ENCODE data around the gene ATP6V0B. TPM values are rescaled to one million over a fixed set of nuclear protein-coding genes. Genes with fewer than 3 reads are reported as not detected.

Gene ATP6V0B
- total and polyA plus RNA-seq, 9 of the 15 experiments (the other 6 are each of a cell fraction or from before 2014, with no cell fraction given): 137 to 328 (median 220) TPM

GRCh38 chr1:43990271-43991199, 15.8 kb downstream of the ATP6V0B start:
- no peaks in the 10 kb centered on the region for H4K20me1 ChIP-seq (replicated peaks; ENCODE audit: control insufficient read depth, insufficient read depth, low read length)
- H3K4me3 ChIP-seq: peak overlapping the region; percentile 74
- FAIRE-seq (no peak), ATAC-seq (no peak), DNase-seq (ENCODE audit: extremely low read depth in 1 of 4, low spot score in 3 of 4) (peak; percentile 42 to 53 (median 50))
- H3K36me3 ChIP-seq (ENCODE audit: control insufficient read depth, insufficient read depth, low read length): peaks cover 20% of the 10 kb centered on the region; the same call in 2 of the 3 replicates
- H3K4me2 ChIP-seq (ENCODE audit: insufficient read depth, low read length): peak overlapping the region; percentile 81
- intact Hi-C loops (cut with micrococcal nuclease) (loop anchor here (2.0 to 10.0 kb wide), 3 partner anchors 16 to 304 kb away; partner anchors contain the start of gene ATP6V0B), in situ Hi-C loops (cut with MboI) (no loop called here)
- H3K9me1 ChIP-seq (ENCODE audit: control insufficient read depth, insufficient read depth, low read length): no peaks in the 10 kb centered on the region
- H3K9ac ChIP-seq (ENCODE audit: insufficient read depth in 1 of 2, low read depth in 2 of 2, low read length in 2 of 2): peak overlapping the region; percentile 65 to 95
- H3K79me2 ChIP-seq (ENCODE audit: control insufficient read depth, insufficient read depth, low read length): no peaks in the 10 kb centered on the region
- H3K27me3 ChIP-seq (ENCODE audit: control insufficient read depth in 2 of 2, insufficient read depth in 2 of 2, low read length in 2 of 2): no peaks in the 10 kb centered on the region
- peak overlapping the region; percentile 96 for H2AFZ ChIP-seq (ENCODE audit: low read depth, low read length)
- H3K27ac ChIP-seq (ENCODE audit: extremely low read depth, low read depth, low read length): peak overlapping the region; percentile 51
- whole genome bisulfite sequencing (ENCODE audit: insufficient coverage, low coverage, missing lambda C conversion rate): 67% methylated on average over 18 of the region's 19 CpGs
- no peaks in the 10 kb centered on the region for H3K9me3 ChIP-seq (replicated peaks; ENCODE audit: control insufficient read depth, insufficient read depth, low read depth, low read length)
- ChIA-PET CTCF (ENCODE audit: low intra/inter-chr PET ratio) (interaction anchor here (0.7 kb wide), 1 partner anchor 202 kb away, joined by 5 read pairs; no protein-coding TSS in a partner anchor), POLR2A (interaction anchor here (0.8 to 3.8 kb wide), 9 partner anchors 9 to 58 kb away, joined by 3 to 16 read pairs (median 4); partner anchors contain the start of gene IPO13)
- peaks cover 15 to 35% of the 10 kb centered on the region in 2 experiments; a peak in 4 of 5 replicates for H3K4me1 ChIP-seq (replicated peaks in 1 of 2; ENCODE audit: control insufficient read depth in 2 of 2, insufficient read depth in 2 of 2, low read length in 2 of 2)
- no TSS peak for BruUV-seq (replicated peaks)
- 0 out of 2 replicates have a peak, but pooled peaks have one; percentile 9 for TF ChIP-seq ZNF511 (CRISPR knock-in tag; IDR thresholded peaks at IDR 0.05)
- 0 out of 2 replicates have a peak, but pooled peaks have one; percentile 35 for TF ChIP-seq BCOR (IDR thresholded peaks at IDR 0.05)
- TF ChIP-seq POLR2G (IDR thresholded peaks at IDR 0.05; ENCODE audit: low read depth, low read length): peak; percentile 60
- TF ChIP-seq ZNF830 (CRISPR knock-in tag; IDR thresholded peaks at IDR 0.05): 0 out of 2 replicates have a peak, but pooled peaks have one; percentile 40
- peak; percentile 45 for TF ChIP-seq CTCFL (IDR thresholded peaks at IDR 0.05; ENCODE audit: borderline replicate concordance, insufficient read depth, low read depth, low read length, poor library complexity, severe bottlenecking)
- 0 out of 4 replicates have a peak, but pooled peaks of 1 of the 2 experiments have one; percentile 32 for TF ChIP-seq FOXA3 (CRISPR knock-in tag; conservative IDR thresholded peaks at IDR 0.05 in 1 of 2, IDR thresholded peaks at IDR 0.05 in 1 of 2)
- TF ChIP-seq SMARCC2 (IDR thresholded peaks at IDR 0.05; ENCODE audit: low read depth): no peak
- TF ChIP-seq EP300 (IDR thresholded peaks at IDR 0.05; ENCODE audit: low read length): 0 out of 2 replicates have a peak, but pooled peaks have one; percentile 0
- TF ChIP-seq ZFP36 (IDR thresholded peaks at IDR 0.05; ENCODE audit: low read depth, low read length, partially characterized antibody): peak; percentile 12
- TF ChIP-seq AFF1 (IDR thresholded peaks at IDR 0.05; ENCODE audit: low read depth in 1 of 2, partially characterized antibody in 2 of 2): no peak
- TF ChIP-seq MBD2 (IDR thresholded peaks at IDR 0.05; ENCODE audit: borderline replicate concordance, low read depth): 0 out of 2 replicates have a peak, but pooled peaks have one; percentile 9
- no peak for TF ChIP-seq TAF15 (IDR thresholded peaks at IDR 0.05; ENCODE audit: low read depth, low read length)

Measured in K562 (cell line).